Prostate gland (tissue), 2 donors: ENCODE data around the gene FRMPD2.

Source experiments
- POLR2A ChIP-seq: fragments of 450-650 bp; IDR thresholded peaks from one replicate; pipeline ENCODE4 v1.6.1; 2016; ENCODE audit warnings: antibody characterized with exemption, mild to moderate bottlenecking
- POLR2AphosphoS5 ChIP-seq: sonication (generic); formaldehyde crosslinking; IDR thresholded peaks from one replicate; pipeline ENCODE4 v1.6.1; 2017; ENCODE audit warnings: antibody characterized with exemption
- TF ChIP-seq, protein P1 (sequence below), 4 experiments: fragments of 200-600 bp in 2 of 4; fragments of 450-650 bp in 2 of 4; sonication (generic) in 2 of 4; IDR thresholded peaks; 1 replicate in 3 of 4; 2 replicates in 1 of 4; pipeline ENCODE4 v1.5.1; 2016 to 2019; ENCODE audit warnings: antibody characterized with exemption in 4 of 4, mild to moderate bottlenecking in 2 of 4, moderate library complexity in 2 of 4

DNA sequence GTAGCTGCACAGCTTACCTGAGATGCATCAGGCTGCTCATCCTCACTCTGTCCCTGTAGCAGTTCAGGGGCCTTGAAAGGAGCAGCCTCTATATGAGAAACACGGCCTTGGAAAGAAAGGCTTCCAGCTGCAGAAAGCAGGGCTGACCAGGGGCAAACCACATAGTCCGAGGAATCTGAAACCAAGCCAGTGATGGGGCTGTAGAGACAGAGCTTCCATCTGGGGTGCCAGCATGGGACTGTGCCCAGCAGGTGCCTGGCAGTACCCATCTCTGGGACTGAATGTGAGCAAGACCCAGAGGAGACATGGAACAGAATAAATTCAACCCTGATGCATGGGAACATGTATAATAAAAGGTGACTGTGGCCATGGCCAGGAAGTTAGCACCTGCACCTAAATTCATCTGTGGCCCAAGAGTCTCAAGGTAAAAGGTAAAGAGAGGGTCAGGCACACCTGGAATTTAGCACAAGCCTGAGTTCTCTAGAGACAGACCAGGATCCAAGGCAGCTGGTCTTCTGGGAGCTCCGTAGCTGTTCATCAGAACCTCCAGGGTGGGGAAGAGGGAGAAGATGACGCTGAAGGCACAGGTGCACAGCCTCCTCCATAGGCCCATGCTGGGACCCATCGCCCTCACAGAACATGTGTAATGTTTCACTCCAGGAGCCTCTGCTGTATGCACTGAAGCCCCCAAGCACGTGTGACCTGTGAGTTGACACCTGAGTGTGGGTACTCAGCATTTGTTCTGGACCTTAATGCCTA is 25.3 kb downstream of the FRMPD2 start:
- TF ChIP-seq POLR2A = no peak
- TF ChIP-seq, protein P1, sequence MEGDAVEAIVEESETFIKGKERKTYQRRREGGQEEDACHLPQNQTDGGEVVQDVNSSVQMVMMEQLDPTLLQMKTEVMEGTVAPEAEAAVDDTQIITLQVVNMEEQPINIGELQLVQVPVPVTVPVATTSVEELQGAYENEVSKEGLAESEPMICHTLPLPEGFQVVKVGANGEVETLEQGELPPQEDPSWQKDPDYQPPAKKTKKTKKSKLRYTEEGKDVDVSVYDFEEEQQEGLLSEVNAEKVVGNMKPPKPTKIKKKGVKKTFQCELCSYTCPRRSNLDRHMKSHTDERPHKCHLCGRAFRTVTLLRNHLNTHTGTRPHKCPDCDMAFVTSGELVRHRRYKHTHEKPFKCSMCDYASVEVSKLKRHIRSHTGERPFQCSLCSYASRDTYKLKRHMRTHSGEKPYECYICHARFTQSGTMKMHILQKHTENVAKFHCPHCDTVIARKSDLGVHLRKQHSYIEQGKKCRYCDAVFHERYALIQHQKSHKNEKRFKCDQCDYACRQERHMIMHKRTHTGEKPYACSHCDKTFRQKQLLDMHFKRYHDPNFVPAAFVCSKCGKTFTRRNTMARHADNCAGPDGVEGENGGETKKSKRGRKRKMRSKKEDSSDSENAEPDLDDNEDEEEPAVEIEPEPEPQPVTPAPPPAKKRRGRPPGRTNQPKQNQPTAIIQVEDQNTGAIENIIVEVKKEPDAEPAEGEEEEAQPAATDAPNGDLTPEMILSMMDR (IDR thresholded peaks at IDR 0.05) = no peak
- TF ChIP-seq POLR2AphosphoS5 = no peak
